Measurements from ENCODE around the gene KCNS3.

Gene KCNS3

GRCh38 chr2:17851731-17852585, 26.5 kb upstream of the KCNS3 start:
- no peak overlapping the region for H3K4me3 ChIP-seq (ENCODE audit: extremely low read depth, insufficient read depth, low read length, poor library complexity, severe bottlenecking)
- no peak overlapping the region for H3K27ac ChIP-seq (ENCODE audit: low read depth, low read length, severe bottlenecking)
- no peaks in the 10 kb centered on the region for H3K9me3 ChIP-seq (ENCODE audit: control insufficient read depth, low read length)
- H3K4me1 ChIP-seq (ENCODE audit: control insufficient read depth, insufficient read depth, low read length, poor library complexity, severe bottlenecking): no peaks in the 10 kb centered on the region
- H3K36me3 ChIP-seq (ENCODE audit: control insufficient read depth, insufficient read depth, low read length): no peaks in the 10 kb centered on the region
- 45 to 59% methylated on average over 5 to 8 of the region's 9 CpGs for WGBS, 2 experiments (ENCODE audit: insufficient coverage in 2 of 2)

- Histone ChIP-seq H3K4me1 (ENCODE audit: control insufficient read depth, insufficient read depth, low read length, poor library complexity, severe bottlenecking) (no peaks in the 10 kb centered on the region), H3K9me3 (ENCODE audit: control insufficient read depth, low read length) (no peaks in the 10 kb centered on the region), H3K36me3 (ENCODE audit: control insufficient read depth, insufficient read depth, low read length) (no peaks in the 10 kb centered on the region), H3K27ac (ENCODE audit: low read depth, low read length, severe bottlenecking) (no peak overlapping the region), H3K4me3 (ENCODE audit: extremely low read depth, insufficient read depth, low read length, poor library complexity, severe bottlenecking) (no peak overlapping the region)
- WGBS, 2 experiments (ENCODE audit: insufficient coverage in 2 of 2): 52% methylated on average over 3 of the region's 4 CpGs; no CpG with 5 or more reads in 1 of the 2 experiments
Measured at GRCh38 chr2:17853799-17854198, 24.7 kb upstream of the KCNS3 start.

GRCh38 chr2:17857021-17857420, 21.4 kb upstream of the KCNS3 start:
- no peaks in the 10 kb centered on the region for H3K36me3 ChIP-seq (ENCODE audit: control insufficient read depth, insufficient read depth, low read length)
- H3K9me3 ChIP-seq (ENCODE audit: control insufficient read depth, low read length): no peaks in the 10 kb centered on the region
- H3K4me3 ChIP-seq (ENCODE audit: extremely low read depth, insufficient read depth, low read length, poor library complexity, severe bottlenecking): no peak overlapping the region
- H3K4me1 ChIP-seq (ENCODE audit: control insufficient read depth, insufficient read depth, low read length, poor library complexity, severe bottlenecking): no peaks in the 10 kb centered on the region
- H3K27ac ChIP-seq (ENCODE audit: low read depth, low read length, severe bottlenecking): no peak overlapping the region
- WGBS, 2 experiments (ENCODE audit: insufficient coverage in 2 of 2): 0% methylated on average over 1 of the region's 3 CpGs; no CpG with 5 or more reads in 1 of the 2 experiments

GRCh38 chr2:17858064-17858463, 20.4 kb upstream of the KCNS3 start:
- H3K27ac ChIP-seq (ENCODE audit: low read depth, low read length, severe bottlenecking): no peak overlapping the region
- H3K36me3 ChIP-seq (ENCODE audit: control insufficient read depth, insufficient read depth, low read length): no peaks in the 10 kb centered on the region
- no peaks in the 10 kb centered on the region for H3K4me1 ChIP-seq (ENCODE audit: control insufficient read depth, insufficient read depth, low read length, poor library complexity, severe bottlenecking)
- WGBS, 2 experiments (ENCODE audit: insufficient coverage in 2 of 2): 80% methylated on average over 1 of the region's 1 CpG; no CpG with 5 or more reads in 1 of the 2 experiments
- no peaks in the 10 kb centered on the region for H3K9me3 ChIP-seq (ENCODE audit: control insufficient read depth, low read length)
- H3K4me3 ChIP-seq (ENCODE audit: extremely low read depth, insufficient read depth, low read length, poor library complexity, severe bottlenecking): no peak overlapping the region

- no peaks in the 10 kb centered on the region for H3K36me3 ChIP-seq (ENCODE audit: control insufficient read depth, insufficient read depth, low read length)
- no peak overlapping the region for H3K4me3 ChIP-seq (ENCODE audit: extremely low read depth, insufficient read depth, low read length, poor library complexity, severe bottlenecking)
- no peaks in the 10 kb centered on the region for H3K4me1 ChIP-seq (ENCODE audit: control insufficient read depth, insufficient read depth, low read length, poor library complexity, severe bottlenecking)
- H3K9me3 ChIP-seq (ENCODE audit: control insufficient read depth, low read length): no peaks in the 10 kb centered on the region
- 91 to 100% methylated on average over 2 of the region's 4 CpGs for WGBS, 2 experiments (ENCODE audit: insufficient coverage in 2 of 2)
- H3K27ac ChIP-seq (ENCODE audit: low read depth, low read length, severe bottlenecking): no peak overlapping the region
Measured at GRCh38 chr2:17863539-17863938, 14.9 kb upstream of the KCNS3 start.

GRCh38 chr2:17864676-17865075, 13.8 kb upstream of the KCNS3 start:
- Histone ChIP-seq H3K4me3 (ENCODE audit: extremely low read depth, insufficient read depth, low read length, poor library complexity, severe bottlenecking) (no peak overlapping the region), H3K27ac (ENCODE audit: low read depth, low read length, severe bottlenecking) (no peak overlapping the region), H3K9me3 (ENCODE audit: control insufficient read depth, low read length) (no peaks in the 10 kb centered on the region), H3K4me1 (ENCODE audit: control insufficient read depth, insufficient read depth, low read length, poor library complexity, severe bottlenecking) (no peaks in the 10 kb centered on the region), H3K36me3 (ENCODE audit: control insufficient read depth, insufficient read depth, low read length) (no peaks in the 10 kb centered on the region)
- WGBS, 2 experiments (ENCODE audit: insufficient coverage in 2 of 2): no CpG with 5 or more reads among the region's 1 CpG

GRCh38 chr2:17867133-17867532, 11.3 kb upstream of the KCNS3 start:
- H3K36me3 ChIP-seq (ENCODE audit: control insufficient read depth, insufficient read depth, low read length): no peaks in the 10 kb centered on the region
- H3K4me3 ChIP-seq (ENCODE audit: extremely low read depth, insufficient read depth, low read length, poor library complexity, severe bottlenecking): no peak overlapping the region
- no peaks in the 10 kb centered on the region for H3K9me3 ChIP-seq (ENCODE audit: control insufficient read depth, low read length)
- no peak overlapping the region for H3K27ac ChIP-seq (ENCODE audit: low read depth, low read length, severe bottlenecking)
- H3K4me1 ChIP-seq (ENCODE audit: control insufficient read depth, insufficient read depth, low read length, poor library complexity, severe bottlenecking): no peaks in the 10 kb centered on the region
- 87 to 100% methylated on average over 1 to 2 of the region's 2 CpGs for WGBS, 2 experiments (ENCODE audit: insufficient coverage in 2 of 2)

- H3K4me1 ChIP-seq (ENCODE audit: control insufficient read depth, insufficient read depth, low read length, poor library complexity, severe bottlenecking): no peaks in the 10 kb centered on the region
- WGBS, 2 experiments (ENCODE audit: insufficient coverage in 2 of 2): 80 to 87% methylated on average over 5 of the region's 5 CpGs
- no peak overlapping the region for H3K27ac ChIP-seq (ENCODE audit: low read depth, low read length, severe bottlenecking)
- no peaks in the 10 kb centered on the region for H3K36me3 ChIP-seq (ENCODE audit: control insufficient read depth, insufficient read depth, low read length)
- H3K4me3 ChIP-seq (ENCODE audit: extremely low read depth, insufficient read depth, low read length, poor library complexity, severe bottlenecking): no peak overlapping the region
- H3K9me3 ChIP-seq (ENCODE audit: control insufficient read depth, low read length): no peaks in the 10 kb centered on the region
Measured at GRCh38 chr2:17869128-17869527, 9.3 kb upstream of the KCNS3 start.

- no peak overlapping the region for H3K4me3 ChIP-seq (ENCODE audit: extremely low read depth, insufficient read depth, low read length, poor library complexity, severe bottlenecking)
- WGBS, 2 experiments (ENCODE audit: insufficient coverage in 2 of 2): 92 to 93% methylated on average over 3 to 4 of the region's 5 CpGs
- no peaks in the 10 kb centered on the region for H3K36me3 ChIP-seq (ENCODE audit: control insufficient read depth, insufficient read depth, low read length)
- no peaks in the 10 kb centered on the region for H3K4me1 ChIP-seq (ENCODE audit: control insufficient read depth, insufficient read depth, low read length, poor library complexity, severe bottlenecking)
- no peak overlapping the region for H3K27ac ChIP-seq (ENCODE audit: low read depth, low read length, severe bottlenecking)
- H3K9me3 ChIP-seq (ENCODE audit: control insufficient read depth, low read length): no peaks in the 10 kb centered on the region
Measured at GRCh38 chr2:17871639-17872038, 6.8 kb upstream of the KCNS3 start.

GRCh38 chr2:17873021-17873420, 5.4 kb upstream of the KCNS3 start:
- 100% methylated on average over 1 to 2 of the region's 2 CpGs for WGBS, 2 experiments (ENCODE audit: insufficient coverage in 2 of 2)
- no peaks in the 10 kb centered on the region for H3K36me3 ChIP-seq (ENCODE audit: control insufficient read depth, insufficient read depth, low read length)

GRCh38 chr2:17876590-17876989, 1.9 kb upstream of the KCNS3 start:
- 71 to 72% methylated on average over 3 of the region's 4 CpGs for WGBS, 2 experiments (ENCODE audit: insufficient coverage in 2 of 2)

More at GRCh38 chr2:17873021-17873420, 5.4 kb upstream of the KCNS3 start:
- no peaks in the 10 kb centered on the region for H3K4me1 ChIP-seq (ENCODE audit: control insufficient read depth, insufficient read depth, low read length, poor library complexity, severe bottlenecking)
- H3K27ac ChIP-seq (ENCODE audit: low read depth, low read length, severe bottlenecking): no peak overlapping the region
- H3K4me3 ChIP-seq (ENCODE audit: extremely low read depth, insufficient read depth, low read length, poor library complexity, severe bottlenecking): no peak overlapping the region
- no peaks in the 10 kb centered on the region for H3K9me3 ChIP-seq (ENCODE audit: control insufficient read depth, low read length)

More at GRCh38 chr2:17876590-17876989, 1.9 kb upstream of the KCNS3 start:
- H3K36me3 ChIP-seq (ENCODE audit: control insufficient read depth, insufficient read depth, low read length): no peaks in the 10 kb centered on the region
- H3K4me1 ChIP-seq (ENCODE audit: control insufficient read depth, insufficient read depth, low read length, poor library complexity, severe bottlenecking): peaks cover 6% of the 10 kb centered on the region
- no peaks in the 10 kb centered on the region for H3K9me3 ChIP-seq (ENCODE audit: control insufficient read depth, low read length)
- no peak overlapping the region for H3K4me3 ChIP-seq (ENCODE audit: extremely low read depth, insufficient read depth, low read length, poor library complexity, severe bottlenecking)
- no peak overlapping the region for H3K27ac ChIP-seq (ENCODE audit: low read depth, low read length, severe bottlenecking)

Measured in mesodermal cell (in vitro differentiated cells).